GM12873 (cell line): ENCODE measurements around the gene MAP4.

Experiments
- TF ChIP-seq, protein P1 (sequence below): IDR thresholded peaks from 2 replicates; pipeline ENCODE4 v1.5.1; 2012; ENCODE audit warnings: low read depth, mild to moderate bottlenecking, moderate library complexity, low read length, control low read depth; ENCODE audit not compliant: insufficient read depth; ENCODE audit errors: missing control alignments

Gene MAP4

GRCh38 chr3:47910777-47911440 is 105.3 kb downstream of the MAP4 start:
- TF ChIP-seq, protein P1, sequence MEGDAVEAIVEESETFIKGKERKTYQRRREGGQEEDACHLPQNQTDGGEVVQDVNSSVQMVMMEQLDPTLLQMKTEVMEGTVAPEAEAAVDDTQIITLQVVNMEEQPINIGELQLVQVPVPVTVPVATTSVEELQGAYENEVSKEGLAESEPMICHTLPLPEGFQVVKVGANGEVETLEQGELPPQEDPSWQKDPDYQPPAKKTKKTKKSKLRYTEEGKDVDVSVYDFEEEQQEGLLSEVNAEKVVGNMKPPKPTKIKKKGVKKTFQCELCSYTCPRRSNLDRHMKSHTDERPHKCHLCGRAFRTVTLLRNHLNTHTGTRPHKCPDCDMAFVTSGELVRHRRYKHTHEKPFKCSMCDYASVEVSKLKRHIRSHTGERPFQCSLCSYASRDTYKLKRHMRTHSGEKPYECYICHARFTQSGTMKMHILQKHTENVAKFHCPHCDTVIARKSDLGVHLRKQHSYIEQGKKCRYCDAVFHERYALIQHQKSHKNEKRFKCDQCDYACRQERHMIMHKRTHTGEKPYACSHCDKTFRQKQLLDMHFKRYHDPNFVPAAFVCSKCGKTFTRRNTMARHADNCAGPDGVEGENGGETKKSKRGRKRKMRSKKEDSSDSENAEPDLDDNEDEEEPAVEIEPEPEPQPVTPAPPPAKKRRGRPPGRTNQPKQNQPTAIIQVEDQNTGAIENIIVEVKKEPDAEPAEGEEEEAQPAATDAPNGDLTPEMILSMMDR = no peak

DNA sequence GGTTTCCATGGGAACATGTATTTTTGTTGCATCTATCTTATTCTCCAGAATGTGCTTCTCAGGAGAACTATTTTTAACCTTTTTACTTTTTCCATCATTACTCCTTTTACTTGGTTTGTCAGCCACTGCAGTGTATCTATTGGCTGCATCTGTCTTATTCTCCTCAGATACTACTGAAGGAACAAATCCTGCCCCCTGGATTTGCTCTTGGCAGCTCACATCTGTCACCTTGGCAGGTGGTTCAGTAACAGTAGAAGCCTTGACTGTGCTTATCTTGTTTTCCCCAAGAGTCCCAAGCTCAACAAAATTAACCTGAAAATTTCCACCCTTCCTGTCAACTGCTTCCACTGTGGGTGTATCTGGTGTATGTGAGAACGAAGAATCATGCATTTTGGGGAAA is 106.0 kb downstream of the MAP4 start:
- TF ChIP-seq, protein P1 = no peak

- TF ChIP-seq, protein P1 = no peak
Measured at GRCh38 chr3:47909607-47910006, 106.6 kb downstream of the MAP4 start.

DNA sequence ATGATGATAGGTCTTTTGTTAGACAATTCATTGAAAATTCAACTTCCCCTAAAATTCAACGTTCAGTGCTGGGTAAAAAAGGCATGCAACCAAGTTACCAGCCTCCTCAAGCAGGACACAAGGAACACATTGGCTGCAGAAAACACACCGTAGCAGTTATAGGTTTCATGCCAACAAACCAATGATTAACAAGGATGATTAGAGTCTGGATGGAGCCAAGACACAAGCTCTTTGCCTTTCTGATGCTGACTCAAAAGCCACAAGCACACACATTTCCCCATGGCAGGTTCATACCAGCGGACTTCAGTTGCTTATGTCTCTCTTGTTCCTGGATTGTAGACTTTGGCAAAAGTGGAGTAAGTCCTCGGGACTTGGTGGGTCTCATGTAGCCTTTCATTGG is 107.5 kb downstream of the MAP4 start:
- TF ChIP-seq, protein P1 = no peak

DNA sequence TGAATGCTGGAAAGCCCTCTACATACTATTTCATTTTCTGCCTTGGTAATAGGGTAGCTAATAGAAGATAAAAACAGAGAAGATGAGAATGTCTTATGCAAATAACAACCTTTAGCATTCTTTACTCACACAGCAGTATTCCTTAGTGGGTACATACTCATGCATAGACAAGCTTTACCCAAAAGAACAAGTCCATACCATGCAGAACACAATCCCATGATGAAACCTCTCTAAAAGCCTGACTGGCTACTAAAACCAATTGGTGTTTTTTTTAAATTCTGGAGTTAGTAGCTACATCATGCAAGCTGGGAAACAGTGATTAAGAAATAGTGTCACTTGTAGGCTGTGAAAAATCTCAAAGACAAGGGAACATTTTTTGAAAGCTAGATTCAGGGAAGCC is 108.4 kb downstream of the MAP4 start:
- TF ChIP-seq, protein P1 = no peak

DNA sequence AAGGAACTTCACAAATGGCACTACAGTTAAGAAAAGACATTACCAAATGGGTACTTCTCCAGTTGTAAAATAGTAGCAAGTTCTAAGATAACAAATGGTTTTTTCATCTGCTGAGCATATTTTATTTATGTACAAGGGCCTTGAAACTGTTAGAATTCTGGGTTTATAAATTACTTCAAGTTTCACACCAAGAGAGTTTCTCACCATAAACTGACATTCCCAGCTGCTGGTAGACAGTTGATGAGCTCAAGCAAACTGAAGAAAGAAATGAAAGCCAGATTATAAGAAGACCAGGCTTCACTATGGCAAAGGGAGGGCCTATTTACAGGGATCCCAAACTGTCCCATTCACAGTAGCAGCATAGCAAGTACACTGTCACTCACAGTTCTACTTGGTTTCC is 113.5 kb downstream of the MAP4 start:
- TF ChIP-seq, protein P1 = no peak

- TF ChIP-seq, protein P1 = no peak
Measured at GRCh38 chr3:47901280-47901833, 114.9 kb downstream of the MAP4 start.
